HG03064 (cell line): Measurements from ENCODE around the gene CCNG1.
"Not testable (repeated sequence)": the region's sequence is repeated elsewhere in the genome, so short reads cannot be mapped to it uniquely, and the experiment has no call there.

Experiments used
- ATAC-seq: cut with Tn5 transposase; IDR thresholded peaks from one replicate; pipeline ENCODE4 v1.9.1; 2021; ENCODE audit warnings: low read depth; ENCODE audit not compliant: unreplicated experiment

Gene CCNG1, protein sequence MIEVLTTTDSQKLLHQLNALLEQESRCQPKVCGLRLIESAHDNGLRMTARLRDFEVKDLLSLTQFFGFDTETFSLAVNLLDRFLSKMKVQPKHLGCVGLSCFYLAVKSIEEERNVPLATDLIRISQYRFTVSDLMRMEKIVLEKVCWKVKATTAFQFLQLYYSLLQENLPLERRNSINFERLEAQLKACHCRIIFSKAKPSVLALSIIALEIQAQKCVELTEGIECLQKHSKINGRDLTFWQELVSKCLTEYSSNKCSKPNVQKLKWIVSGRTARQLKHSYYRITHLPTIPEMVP

DNA sequence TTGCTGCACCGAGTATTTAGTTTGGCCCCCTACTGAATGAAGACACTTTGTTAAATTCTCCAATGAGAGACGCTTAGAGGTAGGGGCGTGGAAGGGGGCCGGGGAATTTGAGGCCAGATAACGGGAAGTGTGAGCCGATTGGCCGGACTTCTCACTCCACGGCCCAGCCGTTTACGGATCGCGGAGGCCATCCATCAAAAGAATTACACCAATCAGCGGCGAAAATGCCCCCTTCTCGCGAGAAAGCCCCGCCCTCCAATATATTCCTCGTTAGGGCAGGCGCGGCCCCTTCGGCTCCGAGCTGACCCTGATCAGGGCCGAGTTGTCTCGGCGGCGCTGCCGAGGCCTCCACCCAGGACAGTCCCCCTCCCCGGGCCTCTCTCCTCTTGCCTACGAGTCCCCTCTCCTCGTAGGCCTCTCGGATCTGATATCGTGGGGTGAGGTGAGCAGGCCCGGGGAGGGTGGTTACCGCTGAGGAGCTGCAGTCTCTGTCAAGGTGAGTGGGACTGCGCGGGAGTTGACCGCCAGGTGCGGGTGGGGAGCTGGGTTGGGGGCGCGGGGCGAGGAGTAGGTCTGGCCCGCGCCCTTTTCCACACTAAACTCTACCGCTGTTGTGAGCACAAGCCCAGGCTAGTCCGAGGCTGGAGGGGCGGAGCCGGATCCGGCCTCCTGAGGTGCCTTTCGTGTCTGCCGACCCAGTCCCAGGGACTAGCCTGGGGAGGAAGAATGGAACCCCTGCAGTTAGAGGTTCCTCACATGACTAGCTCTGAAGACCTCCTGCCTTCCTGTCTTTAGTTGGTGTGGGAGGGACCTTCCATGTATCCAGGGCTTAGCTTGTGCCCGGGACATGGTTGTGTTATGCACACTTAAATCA is at the start of gene CCNG1:
Gene CCNG1, plus strand, starts transcription at position 287 of the 874 bp plus-strand sequence. CDS start 1,662 bp downstream, outside the sequence.
- peak; percentile 96 for ATAC-seq

DNA sequence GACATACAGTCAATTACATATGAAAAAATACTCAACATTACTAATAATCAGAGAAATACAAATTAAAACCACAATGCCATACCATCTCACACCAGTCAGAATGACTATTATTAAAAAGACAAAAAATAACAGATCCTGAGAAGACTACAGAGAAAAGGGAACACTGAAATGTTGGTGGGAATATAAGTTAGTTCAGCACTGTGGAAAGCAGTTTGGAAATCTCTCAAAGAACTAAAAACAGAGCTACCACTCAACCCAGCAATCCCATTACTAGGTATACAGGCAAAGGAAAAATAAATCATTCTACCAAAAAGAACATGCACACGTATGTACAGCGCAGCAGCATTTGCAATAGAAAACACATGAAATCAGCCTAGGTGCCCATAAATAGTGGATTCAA is 41.6 kb upstream of the CCNG1 start:
- ATAC-seq, result no peak

DNA sequence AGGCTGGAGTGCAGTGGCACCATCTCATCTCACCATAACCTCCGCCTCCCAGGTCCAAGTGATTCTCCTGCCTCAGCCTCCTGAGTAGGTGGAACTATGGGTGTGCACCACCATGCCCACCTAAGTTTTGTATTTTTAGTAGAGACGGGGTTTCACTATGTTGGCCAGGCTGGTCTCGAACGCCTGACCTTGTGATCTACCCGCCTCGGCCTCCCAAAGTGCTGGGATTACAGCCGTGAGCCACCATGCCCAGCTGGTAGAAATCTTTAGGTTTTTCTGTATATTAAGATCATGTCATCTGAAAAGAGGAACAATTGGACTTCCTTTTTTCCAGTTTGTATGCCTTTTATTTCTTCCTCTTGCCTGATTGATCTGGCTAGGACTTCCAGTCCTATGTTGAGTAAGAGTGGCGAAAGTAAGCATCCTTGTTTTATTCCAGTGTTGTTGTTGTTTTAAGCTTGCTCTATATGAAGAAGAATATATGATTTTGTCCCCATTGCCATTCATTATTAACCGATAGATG is 40.5 kb upstream of the CCNG1 start:
- not testable (repeated sequence) for ATAC-seq

DNA sequence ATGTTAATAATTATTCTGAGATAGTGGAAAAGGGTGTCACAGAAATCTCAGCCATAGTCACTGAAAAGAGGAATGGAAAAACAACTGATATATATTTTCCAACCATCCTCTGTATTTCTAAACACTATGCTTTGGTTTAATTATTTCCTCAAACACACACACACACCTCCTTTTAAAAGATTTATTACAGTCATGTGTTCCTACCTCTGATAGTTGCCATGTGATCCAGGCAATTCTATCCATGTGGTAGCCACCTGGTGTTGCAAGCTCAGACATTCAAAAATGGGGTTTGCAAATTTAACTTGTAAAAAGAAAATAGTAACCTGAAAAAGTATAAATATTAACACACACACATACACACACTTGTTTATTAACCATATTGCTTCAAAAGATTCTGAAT is 40.0 kb upstream of the CCNG1 start:
- no peak for ATAC-seq

DNA sequence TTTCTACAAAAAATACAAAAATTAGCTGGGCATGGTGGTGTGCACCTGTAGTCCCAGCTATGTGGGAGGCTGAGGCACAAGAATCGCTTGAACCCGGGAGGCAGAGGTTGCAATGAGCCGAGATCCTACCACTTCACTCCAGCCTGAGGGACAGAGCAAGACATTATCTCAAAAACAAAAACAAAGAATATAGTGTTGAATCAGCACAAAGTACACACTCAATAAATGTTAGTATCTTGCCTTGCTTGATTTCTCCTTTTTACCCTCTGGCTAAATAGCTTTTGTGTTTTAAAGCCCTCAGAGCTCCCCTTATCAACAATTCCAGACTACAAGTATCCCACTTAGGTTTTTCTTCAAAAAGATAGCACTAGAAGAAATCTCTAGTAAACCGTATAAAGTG is 37.5 kb upstream of the CCNG1 start:
- no peak for ATAC-seq

DNA sequence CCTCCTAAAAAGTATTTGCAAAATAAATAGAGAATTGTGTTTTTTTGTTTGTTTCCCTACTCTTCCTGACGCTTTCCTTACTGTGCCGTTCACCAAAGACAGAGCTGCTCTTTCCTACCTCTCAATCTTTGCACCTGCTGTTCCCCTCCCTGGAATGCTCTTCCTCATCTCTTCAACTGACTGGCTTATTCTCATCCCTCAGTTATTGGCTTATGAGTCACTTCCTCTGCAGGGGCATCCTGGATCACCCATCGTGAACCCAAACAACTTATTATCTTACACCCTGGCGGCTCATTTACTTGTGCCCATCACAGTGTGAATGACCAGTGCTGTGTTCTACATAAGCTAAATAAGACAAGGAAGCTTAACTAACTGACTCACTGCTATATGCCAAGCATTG is 36.1 kb upstream of the CCNG1 start:
- ATAC-seq, result no peak

DNA sequence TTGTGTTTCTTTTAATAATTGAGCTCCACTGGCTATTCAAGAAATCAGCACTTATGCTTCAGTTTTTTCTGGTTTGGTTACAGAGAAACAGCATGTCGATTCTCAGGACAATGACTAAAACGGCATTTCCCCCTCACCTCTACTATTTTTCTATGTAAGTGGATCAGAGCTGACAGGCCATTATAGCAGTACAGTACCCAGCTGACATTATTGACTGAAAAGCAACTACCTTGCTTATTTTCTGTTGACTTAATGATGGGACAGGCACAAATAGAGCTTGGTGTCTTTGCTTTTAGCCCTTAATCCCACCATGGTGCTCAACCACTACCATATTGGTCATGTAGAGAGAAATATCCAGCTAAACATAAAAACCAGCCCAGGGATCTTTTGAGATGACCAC is 35.4 kb upstream of the CCNG1 start:
- ATAC-seq, result no peak

DNA sequence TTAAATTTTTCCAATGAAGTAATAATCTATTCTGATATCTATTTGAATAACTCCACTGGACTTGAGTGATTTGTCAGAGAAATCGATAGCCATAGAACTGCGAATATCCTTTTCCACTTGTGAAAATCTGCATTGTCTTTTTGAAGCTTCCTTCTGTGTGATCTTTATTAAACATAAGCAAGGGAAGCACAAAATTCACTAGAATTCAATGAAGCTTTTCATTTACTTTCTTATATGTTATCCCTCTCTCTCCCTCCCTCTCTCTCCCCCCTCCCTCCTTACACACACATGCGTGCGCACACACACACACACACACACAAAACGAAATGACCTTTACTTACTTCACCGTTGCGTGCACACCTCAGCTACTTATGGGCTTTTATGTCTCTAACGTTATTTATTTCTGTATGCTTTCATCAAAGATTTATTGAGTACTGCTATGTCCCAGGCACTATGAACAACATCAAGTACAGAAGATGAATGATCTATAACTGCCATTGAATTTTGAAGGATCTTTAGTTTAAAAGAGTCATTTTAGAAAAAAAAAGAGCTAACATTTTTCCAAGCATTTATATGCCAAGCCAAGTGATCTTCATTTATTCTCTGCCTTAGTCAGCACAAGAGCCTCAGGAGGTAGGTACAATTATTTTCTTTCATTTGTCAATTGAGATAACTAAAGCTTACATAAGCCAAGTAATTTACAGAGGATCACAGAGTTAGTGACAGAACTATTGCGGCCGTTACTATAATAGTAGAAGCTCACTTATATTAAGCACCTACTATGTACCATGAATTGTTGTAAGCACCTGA is 32.8 kb upstream of the CCNG1 start:
- ATAC-seq, result no peak

DNA sequence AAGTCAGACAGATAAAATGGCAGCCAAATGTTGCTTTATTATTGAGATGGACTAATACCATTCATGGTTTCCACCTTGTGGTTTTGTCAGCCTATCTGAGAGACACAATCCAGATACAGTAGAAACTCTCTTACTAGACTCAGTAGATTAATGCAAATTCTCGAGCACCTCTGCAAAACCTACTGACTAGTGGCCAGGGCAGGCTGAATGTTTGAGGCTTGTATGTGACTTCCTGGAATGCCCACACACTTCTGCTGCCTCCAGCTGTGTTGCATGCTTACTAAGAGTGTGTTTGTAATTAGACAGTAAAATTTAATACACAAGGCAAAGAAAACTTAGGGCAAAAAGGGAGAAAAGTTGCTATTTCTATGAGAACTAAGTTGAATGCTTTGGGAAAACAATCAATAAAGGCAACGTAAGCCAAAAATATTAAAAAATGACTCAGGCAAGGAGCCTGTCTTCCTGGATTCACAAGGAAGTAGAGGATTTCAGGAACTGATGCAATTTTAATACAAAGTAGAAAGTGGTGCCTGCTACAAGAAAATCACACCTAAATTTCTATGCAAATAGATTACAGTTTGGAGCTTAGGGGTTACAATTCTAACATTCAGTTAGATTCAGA is 30.2 kb upstream of the CCNG1 start:
- ATAC-seq, result peak; percentile 70

DNA sequence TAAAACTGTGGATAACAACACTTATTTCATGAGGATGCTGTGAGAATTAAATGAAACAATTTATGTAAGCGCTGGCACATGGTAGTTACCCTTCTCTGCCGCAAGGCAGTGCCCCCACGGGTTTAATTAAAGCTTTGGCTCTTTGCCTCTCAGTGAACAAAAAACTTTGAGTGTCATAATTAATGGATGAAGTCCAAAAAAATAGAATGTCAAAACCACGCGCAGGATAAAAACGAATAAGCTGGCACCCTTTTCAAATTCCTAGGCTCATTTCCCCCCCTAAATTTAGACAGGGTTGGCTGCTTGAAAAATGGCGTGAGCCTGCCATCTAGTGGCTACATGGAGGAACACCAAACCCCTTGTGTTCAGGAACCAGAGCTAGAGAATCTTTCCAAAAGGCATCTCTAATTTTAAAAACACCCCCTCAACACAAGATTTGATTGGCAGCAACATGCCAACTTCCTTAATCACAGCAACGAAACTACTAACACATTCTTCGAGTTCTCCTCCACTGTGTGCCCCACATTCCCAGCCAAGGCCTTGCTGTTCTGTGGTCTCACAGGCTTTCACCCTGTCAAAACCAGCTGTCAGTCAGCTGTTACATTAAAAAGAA is 29.0 kb upstream of the CCNG1 start:
- peak; percentile 73 for ATAC-seq

DNA sequence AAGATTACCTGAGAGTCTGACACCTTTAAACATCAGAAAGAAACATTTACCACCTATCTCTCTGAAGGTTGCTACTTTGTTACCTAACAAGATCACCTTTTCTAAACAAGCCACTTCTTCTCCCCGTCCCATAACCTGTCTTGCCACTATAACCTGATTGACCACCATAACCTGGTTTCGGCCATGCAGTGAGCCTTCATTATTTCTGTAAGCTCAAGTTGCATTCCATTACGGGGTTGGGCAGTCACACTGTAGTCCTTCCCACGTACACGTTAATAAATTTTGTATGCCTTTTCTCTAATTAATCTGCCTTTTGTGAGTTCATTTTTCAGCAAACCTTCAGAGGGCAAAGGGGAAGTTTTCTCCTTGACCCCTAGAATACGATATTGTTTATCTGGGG is 28.0 kb upstream of the CCNG1 start:
- ATAC-seq, result no peak

DNA sequence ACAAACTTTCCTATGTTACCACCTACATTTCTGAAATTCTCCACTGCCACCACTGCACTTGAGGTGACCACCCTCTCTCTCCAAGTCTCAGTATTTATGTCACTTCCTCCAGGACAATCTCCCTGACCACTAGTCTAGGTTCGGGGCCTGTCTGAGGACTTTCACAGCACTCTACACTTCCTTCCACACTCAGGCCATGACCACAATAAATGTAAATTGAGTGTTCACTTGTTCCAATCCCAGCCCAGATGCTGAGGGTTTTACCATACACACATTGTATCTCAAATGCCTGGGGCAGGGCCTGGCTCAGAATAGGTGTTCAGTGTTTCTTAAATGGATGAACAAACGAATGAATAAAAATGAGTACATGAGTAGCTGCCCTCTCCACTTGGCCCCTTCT is 26.9 kb upstream of the CCNG1 start:
- no peak for ATAC-seq

DNA sequence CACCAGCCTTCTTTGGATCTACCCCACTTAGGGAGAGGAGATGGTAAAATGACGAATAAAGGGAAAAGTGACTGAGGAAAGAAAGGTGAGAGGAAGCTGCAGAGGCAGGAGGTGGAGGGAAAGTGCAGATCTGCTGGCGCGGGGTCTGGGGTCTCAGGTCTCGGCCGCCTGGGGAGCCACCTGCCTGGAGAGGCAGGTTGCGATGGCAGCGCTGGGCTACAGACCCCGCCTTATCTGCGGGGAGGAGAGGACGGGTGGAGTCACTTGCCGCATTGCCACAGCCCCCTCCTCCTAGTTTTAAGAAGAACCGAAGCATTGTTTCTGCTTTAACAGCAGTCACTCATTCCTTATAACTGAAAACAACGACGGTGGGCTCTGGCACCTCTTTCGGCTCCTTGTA is 21.7 kb upstream of the CCNG1 start:
- not testable (repeated sequence) for ATAC-seq

DNA sequence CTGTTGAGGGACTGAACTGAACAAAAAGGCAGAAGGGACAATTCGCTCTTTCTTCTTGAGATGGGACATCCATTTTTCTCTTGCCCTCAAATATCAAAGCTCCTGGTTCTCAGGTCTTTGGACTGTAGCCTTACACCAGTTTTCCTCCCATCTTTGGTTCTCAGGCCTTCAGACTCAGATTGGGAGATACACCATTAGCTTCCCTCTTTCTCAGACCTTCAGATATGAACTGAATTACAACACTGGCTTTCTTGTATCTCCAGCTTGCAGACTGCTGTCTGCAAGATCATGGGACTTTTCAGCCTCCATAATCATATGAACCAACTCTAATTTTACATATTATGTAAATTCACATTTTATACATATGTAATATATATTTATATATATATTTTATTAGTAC is 12.6 kb upstream of the CCNG1 start:
- no peak for ATAC-seq

DNA sequence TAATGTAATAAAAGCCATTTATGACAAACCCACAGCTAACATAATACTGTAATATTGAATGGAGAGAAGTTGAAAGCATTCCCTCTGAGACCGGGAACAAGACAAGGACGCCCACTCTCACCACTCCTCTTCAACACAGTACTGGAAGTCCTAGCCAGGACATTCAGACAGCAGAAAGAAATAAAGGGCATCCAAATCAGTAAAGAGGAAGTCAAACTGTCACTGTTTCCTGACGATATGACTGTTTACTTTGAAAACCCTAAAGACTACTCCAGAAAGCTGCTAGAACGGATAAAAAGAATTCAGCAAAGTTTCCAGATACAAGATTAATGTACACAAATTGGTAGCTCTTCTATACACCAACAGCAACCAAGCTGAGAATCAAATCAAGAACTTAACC is 11.3 kb upstream of the CCNG1 start:
- ATAC-seq, result not testable (repeated sequence)

DNA sequence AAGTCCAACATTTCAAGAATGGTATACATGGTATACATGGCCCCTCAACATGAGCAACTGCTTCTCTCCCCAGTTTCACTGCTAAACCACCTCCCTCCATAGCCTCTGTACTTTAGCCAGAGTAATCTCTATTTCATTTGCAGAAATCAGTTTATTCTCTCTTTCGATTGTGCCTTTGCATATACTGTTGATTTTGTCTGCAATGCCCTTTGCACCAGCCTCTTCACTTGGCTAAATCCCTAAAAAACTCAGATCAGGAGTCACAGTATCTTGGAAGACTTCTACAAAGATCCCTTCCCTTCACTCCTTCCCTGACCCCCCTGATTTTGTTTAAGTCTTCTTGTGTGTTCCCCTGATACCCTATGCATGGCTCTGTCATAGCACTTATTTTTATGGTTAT is 4.9 kb upstream of the CCNG1 start:
- no peak for ATAC-seq

DNA sequence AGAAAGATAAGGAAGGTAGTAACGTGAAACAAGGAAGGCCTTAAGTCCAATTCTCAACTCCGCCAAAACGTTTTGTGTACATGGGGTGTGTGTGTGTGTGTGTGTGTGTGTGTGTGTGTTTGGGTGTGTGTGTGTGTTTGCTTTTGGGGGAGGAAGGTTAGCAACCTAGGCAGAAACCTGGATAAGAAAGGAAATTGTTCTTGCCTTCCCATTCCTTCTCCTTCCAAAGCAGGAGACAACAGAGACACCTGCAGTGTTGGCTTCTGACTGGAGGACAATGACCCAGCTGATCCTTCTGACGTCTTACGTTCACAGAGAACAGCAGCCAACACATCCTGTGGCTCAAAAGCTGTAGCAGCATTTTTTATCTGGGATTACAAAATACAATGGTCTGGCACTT is 4.1 kb upstream of the CCNG1 start:
- no peak for ATAC-seq

DNA sequence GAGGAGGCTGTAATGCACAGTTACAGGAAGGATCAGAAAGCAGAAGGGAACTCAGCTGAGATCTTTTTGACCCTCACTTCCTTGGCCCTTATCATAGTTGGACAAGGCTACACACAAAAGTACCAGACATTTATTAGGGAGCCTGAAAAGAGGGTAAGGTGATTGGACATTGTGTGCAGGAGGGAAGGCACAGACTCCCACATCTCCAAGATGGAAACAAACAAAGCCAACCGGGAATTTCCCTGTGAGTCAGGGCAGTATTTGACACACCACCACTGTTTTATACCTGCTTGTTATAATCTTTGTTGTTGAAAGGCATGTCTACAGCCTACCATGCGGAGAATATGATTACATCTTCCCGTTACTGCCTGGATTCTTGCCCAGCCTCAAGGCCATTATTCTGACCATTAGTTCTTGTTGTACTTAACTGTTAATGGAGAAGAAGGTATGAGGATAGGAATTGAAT is 3.0 kb upstream of the CCNG1 start:
- no peak for ATAC-seq

DNA sequence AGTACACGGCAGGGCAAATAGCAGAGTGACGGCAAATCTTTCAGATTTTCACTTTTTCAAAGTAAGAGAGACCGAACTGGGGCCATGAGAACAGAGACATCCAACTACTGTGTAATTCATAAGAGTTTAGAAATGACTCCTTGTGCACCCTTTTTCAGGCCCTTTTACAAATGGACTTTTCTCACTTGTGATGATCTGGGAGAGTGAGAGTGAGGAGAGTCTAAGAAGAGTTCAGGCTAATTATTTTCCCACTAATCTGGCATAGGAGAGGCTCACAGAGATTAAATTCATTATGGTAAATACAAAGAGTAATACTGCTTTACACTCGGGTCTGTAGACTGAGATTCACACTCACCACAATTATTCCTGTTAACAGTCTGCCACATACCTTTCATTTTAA is 880 bp upstream of the CCNG1 start:
- no peak for ATAC-seq

DNA sequence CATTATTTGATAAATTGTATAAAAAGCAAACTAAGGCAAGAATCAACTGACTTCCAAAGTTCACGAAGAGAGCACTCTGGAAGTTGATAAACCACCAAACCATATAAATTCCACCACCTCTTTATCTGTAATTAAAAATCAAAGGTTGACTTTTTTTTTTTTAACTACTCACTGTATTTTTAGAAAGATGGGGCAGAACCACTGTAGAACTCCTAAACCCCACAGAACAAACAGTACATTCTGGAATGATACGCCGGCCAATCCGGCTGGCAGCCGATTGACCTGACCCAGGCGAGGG is 435 bp upstream of the CCNG1 start:
- no peak for ATAC-seq
